GM19324 (cell line): ENCODE measurements around the gene VWCE.
"Not testable (repeated sequence)": the region's sequence is repeated elsewhere in the genome, so short reads cannot be mapped to it uniquely, and the experiment has no call there.

Source experiments
- ATAC-seq: cut with Tn5 transposase; IDR thresholded peaks from one replicate; pipeline ENCODE4 v1.9.1; 2021; ENCODE audit warnings: mild to moderate bottlenecking, moderate library complexity; ENCODE audit not compliant: unreplicated experiment, low FRiP score

The VWCE gene

GRCh38 chr11:61218306-61218705 is 76.8 kb downstream of the VWCE start:
- not testable (repeated sequence) for ATAC-seq

GRCh38 chr11:61213711-61214324 is 81.3 kb downstream of the VWCE start:
- not testable (repeated sequence) for ATAC-seq

GRCh38 chr11:61212202-61212601 is 82.9 kb downstream of the VWCE start:
- not testable (repeated sequence) for ATAC-seq

- ATAC-seq: not testable (repeated sequence)
These were observed 83.7 kb downstream of the VWCE start for GRCh38 chr11:61211327-61211952.

- not testable (repeated sequence) for ATAC-seq
These were observed 84.5 kb downstream of the VWCE start for GRCh38 chr11:61210629-61211028.
